A172 (cell line): ENCODE data around the gene SVEP1. TPM values are rescaled to one million over a fixed set of nuclear protein-coding genes. Genes with fewer than 3 reads are reported as not detected.
"Not testable (repeated sequence)": the region's sequence is repeated elsewhere in the genome, so short reads cannot be mapped to it uniquely, and the experiment has no call there.

ENCODE experiments used
- DNase-seq: peaks from one replicate; pipeline ENCODE4 v3.0.0-alpha.2; 2015; ENCODE audit warnings: low spot score
- total RNA-seq: library from RNA; depleted of rRNA; stranded (reverse); fragments of >200 nt; shearing (Covaris generic); gene quantifications from 2 replicates; pipeline ENCODE4 v1.2.3, GENCODE V29; 2014

The SVEP1 gene
- total RNA-seq, 1 experiment from 2014 or later = not detected

- no peak for DNase-seq
Observed at GRCh38 chr9:110578575-110579033, 937 bp downstream of the SVEP1 start.

- DNase-seq = no peak
Observed at GRCh38 chr9:110575945-110576344, 3.6 kb downstream of the SVEP1 start.

DNA sequence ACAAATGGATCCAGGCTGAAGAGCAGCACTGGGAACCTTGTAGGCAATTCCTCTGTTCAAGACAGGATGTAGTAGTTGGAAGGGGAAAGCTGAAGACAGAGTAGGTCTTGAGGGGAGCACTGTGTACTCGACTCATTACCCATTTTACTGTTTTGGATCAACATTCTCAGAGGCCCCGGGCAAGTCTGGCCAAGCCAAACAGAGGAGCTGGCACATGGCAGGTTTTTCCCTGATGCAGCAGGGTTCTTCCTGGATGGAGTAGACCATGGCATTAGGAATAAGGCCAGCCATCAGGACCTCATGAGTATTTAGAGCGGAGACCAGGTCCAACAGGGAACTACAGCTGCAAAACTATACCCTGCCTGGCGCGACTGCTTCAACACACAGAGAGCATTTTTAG is 4.4 kb downstream of the SVEP1 start:
- DNase-seq = no peak

DNA sequence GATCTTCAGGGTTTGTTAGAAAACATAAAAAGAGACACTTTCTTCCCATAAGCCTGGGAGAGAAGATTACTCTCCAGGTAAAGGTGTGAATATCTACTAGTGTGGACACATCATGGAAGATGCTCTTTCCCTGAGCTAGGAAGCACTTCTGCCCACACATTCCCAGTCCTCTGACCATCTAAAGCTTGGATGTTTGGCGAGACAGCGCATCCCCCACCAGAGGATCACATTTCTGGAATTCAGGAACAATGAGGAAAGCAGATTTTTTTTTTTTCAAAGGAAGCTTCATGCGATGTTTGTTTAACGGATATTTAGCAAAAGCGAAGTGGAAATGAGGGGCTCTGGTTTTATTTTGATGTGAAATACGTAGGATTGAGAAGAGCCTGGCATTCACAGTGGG is 6.2 kb downstream of the SVEP1 start:
- no peak for DNase-seq

DNA sequence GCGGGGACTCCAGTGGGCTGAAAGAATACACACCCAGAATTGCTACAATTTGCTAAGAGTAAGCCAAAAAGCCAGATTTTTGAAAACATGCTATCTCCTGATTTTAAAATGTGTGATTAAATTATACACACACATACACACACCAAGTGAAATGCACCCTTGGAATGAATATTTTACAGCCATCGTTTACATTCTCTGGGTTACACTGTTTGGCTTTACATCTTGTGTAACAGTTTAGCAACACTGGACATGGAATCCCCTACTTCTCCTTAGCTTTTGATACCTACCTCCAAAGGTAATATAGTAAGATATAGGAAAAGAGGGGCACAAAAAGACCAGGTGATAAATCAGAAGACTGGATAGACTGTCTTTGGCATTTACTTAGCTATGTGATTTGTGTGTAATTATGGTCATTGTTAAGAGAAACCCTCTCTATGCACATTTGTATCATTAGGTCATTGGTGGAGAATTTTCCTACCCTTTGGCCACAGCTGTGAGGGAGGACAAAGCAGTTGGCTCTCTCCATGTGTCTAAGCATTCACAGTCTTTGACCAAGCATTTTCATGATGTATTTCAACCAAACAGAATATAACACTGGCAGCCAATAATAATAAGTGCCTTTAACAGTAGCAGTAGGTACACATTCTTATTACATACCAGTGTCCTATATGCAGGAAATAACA is 7.6 kb downstream of the SVEP1 start:
- no peak for DNase-seq

GRCh38 chr9:110566156-110566555 is 13.4 kb downstream of the SVEP1 start:
- no peak for DNase-seq

- DNase-seq = no peak
Observed at GRCh38 chr9:110561826-110562225, 17.7 kb downstream of the SVEP1 start.

DNA sequence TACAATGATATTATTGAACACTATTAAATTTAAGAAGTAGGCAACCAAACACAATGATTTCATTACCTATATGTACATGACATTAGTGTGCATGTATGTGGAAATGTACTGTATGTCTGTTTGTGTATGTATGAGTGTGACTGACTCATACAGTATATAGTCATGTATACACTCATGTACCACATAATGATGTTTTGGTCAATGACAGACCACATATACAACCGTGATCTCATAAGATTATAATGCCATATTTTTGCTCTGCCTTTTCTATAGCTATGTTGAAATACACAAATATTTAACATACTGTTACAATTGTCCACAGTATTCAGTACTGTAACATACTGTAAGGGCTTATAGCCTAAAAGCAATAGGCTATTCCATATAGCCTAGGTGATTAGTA is 19.7 kb downstream of the SVEP1 start:
- DNase-seq = no peak

- DNase-seq = peak; percentile 14
Observed at GRCh38 chr9:110555551-110556331, 23.8 kb downstream of the SVEP1 start.

GRCh38 chr9:110546411-110546871 is 33.1 kb downstream of the SVEP1 start:
- DNase-seq = no peak

DNA sequence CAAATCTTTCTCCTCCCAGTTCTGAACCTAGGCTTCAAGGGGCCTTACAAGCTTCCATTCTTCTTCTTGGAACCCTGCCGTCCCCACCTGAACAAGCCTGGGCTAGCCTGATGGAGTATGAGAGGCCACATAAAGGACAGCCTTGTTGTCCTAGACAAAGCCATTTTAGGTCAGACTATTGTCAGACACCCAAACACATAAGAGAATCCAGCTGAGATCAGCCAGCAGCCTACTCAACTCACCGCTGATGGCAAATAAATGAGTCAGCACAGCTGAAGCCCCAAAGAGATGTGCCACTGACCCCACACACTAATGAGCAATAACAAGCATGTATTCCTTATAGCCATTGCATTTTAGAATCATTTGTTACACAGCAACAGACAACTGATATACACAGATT is 33.8 kb downstream of the SVEP1 start:
- DNase-seq = no peak

DNA sequence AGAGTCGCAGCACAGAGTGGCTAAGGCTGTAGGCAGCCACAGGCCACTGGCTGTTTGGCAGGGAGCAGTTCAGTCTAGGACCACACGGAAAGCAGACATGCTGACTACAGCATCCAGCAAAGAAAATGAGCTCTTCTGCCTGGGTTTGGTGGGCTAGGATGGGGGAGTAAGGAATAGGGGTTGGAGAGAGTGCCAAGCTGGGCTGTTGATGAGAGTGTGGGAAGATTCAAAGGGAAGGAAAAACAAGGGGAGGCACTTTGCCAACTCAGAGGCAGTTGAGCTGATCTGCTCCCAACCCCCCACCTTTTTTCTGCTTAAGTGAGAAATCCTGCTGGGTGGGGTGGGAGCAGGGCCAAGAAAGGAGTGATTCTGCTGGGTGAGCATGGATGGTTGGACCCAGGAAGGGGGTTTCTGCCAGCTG is 35.9 kb downstream of the SVEP1 start:
- DNase-seq = no peak

- no peak for DNase-seq
Observed at GRCh38 chr9:110541950-110542349, 37.6 kb downstream of the SVEP1 start.

- no peak for DNase-seq
Observed at GRCh38 chr9:110538647-110539041, 40.9 kb downstream of the SVEP1 start.

DNA sequence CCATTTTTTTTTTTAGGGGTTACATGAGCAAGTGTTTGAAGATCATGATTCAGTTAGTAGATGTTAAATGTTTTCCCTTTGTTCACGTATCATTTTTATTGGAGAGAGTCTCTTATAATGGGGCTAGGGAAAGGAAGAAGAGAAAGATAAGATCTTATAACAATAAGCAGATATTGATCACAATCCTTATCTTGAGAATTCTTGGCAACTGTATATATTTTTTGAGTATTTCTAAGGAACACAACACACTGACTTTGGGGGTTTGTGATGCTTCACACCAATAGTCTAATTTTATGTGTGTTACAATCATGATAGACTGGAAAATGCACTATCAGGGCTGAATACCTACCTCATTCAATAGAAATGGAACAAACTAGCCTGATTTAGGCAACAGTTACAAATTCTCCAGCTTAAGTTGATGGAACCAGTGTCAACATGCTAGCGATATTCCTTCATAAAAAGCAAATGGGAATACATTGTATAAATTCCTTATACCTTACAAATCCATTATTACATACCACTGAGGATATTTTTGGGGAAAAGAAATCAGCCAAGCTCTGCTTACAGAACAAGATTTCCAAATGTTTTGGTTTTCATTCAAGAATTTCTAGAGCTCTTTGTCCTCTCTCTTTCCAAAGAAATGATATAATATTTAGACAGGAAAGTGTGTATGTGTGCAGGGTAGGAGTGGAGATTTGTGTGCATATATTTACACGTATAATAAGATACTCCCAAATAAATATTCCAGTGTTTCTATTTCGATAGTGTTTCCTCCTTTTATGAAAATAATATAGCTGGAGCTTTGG is 41.5 kb downstream of the SVEP1 start:
- no peak for DNase-seq

- DNase-seq = no peak
Observed at GRCh38 chr9:110536822-110537221, 42.7 kb downstream of the SVEP1 start.

- DNase-seq = not testable (repeated sequence)
Observed at GRCh38 chr9:110534162-110534561, 45.4 kb downstream of the SVEP1 start.

DNA sequence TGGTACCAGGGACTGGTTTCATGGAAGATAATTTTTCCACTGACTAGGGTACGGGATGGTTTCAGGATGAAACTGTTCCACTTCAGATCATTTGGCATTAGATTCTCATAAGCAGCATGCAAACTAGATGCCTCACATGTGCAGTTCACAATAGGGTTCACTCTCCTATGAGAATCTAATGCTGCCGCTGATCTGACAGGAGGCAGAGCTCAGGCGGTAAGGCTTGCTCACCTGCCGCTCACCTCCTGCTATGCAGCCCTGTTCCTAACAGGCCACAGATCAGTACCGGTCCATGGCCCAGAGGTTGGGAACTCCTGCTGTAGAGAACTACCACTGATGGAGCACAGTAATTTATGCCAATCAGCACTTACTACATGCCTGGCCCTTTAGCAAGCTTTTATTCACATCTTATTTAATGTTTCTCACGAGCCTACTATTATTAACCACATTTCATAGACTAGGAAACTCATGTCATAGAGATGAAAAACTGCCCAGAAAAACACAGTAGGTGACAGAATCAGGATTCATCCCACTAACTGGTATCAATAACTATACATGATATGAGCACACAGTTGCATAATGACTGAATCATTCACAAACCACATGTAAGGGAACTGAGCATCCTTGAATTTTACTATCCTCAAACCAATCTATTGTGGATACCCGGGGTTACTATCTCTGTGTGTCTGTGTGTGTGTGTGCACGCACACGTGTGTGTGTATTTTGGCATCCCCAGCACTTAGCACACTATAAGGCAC is 46.5 kb downstream of the SVEP1 start:
- no peak for DNase-seq

DNA sequence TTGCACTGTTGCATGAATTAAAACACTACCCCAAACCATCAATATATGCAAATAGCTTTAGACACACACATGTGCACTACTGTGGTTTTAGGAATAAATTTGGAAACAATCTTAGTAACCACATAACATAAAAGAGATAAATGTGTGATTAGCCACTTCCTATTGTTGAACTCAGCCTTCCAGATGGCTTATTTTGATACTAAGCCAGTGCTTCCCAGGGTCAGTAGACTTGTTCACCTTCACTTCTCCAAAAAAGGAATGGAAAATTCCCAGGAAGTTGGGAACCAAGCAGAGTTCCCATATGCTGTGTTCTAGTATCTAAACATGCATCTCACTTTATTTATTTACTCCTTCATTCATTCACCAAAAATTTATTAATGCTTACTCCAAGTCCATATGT is 47.8 kb downstream of the SVEP1 start:
- peak; percentile 51 for DNase-seq

DNA sequence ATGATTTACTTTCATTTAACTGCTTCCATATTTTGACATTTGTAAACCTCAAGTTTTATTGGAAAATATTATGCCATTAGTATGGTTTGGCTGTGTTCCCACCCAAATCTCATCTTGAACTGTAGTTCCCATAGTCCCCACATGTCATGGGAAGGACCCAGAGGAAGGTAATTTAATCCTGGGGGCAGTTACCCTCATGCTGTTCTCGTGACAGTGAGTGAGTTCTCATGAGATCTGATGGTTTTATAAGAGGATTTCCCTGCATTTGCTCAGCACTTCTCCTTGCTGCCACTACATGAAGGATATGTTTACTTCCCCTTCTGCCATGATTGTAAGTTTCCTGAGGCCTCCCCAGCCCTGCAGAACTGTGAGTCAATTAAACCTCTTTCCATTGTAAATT is 48.3 kb downstream of the SVEP1 start:
- DNase-seq = not testable (repeated sequence)

DNA sequence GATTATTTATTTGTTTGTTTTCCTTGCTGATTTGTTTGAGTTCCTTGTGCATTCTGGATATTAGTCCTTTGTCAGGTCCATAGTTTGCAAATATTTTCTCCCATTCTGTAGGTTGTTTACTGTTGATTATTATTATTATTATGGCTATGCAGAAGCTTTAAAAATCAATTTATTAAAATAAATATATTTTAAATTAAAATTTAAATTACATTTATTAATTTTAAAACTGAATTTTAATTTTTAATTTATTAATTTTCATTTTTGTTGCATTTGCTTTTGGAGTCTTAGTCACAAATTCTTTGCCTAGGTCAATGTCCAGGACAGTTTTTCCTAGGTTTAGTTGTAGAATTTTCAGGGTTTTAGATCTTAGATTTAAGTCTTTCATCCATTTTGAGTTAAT is 50.9 kb downstream of the SVEP1 start:
- no peak for DNase-seq

DNA sequence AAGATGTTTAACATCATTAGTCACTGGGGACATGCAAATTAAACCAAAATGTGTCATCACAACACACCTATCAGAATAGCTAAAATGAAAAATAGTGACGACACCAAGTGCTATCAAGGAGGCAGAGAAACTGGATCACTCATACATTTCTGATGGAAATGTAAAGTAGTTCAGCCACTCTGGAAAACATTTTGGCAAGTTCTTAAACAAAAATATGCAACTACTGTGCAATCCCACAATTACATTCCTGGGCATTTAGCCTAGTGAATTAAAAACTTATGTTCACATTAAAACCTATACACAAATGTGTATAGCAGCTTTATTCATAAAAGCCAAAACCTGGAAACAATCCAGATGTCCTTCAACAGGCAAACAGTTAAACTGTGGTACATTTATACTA is 53.1 kb downstream of the SVEP1 start:
- DNase-seq = no peak
